ENCODE results near the gene CCDC142.

Gene CCDC142

GRCh38 chr2:74482801-74483674 lies at the start of gene CCDC142, which contains the start of gene TTC31:
CCDC142 (minus strand) TSS chr2:74482998; CDS start chr2:74482837, 161 bp downstream.
TTC31 (plus strand) TSS chr2:74483081; CDS start chr2:74483096, 15 bp downstream.
- DNase-seq, result peak; percentile 91

GRCh38 chr2:74532222-74532621 lies 49.4 kb upstream of the CCDC142 start:
- DNase-seq, result no peak

GRCh38 chr2:74531666-74532065 lies 48.9 kb upstream of the CCDC142 start:
- no peak for DNase-seq

GRCh38 chr2:74530239-74531187 lies 47.7 kb upstream of the CCDC142 start:
- DNase-seq, result peak; percentile 72

- DNase-seq, result peak; percentile 95
These were observed 46.8 kb upstream of the CCDC142 start, which contains the start of the genes AUP1 and HTRA2 for GRCh38 chr2:74529357-74530238. AUP1 (minus strand) TSS chr2:74529706; CDS start chr2:74529629, 77 bp downstream. HTRA2 (plus strand) TSS chr2:74529933; CDS start chr2:74530007, 74 bp downstream.

- no peak for DNase-seq
These were observed 46.0 kb upstream of the CCDC142 start for GRCh38 chr2:74528600-74529356.

GRCh38 chr2:74527741-74528140 lies 44.9 kb upstream of the CCDC142 start:
- no peak for DNase-seq

- DNase-seq, result no peak
These were observed 43.9 kb upstream of the CCDC142 start for GRCh38 chr2:74526649-74527230.

- no peak for DNase-seq
These were observed 43.2 kb upstream of the CCDC142 start, which contains the start of gene DQX1 for GRCh38 chr2:74525717-74526648. DQX1 (minus strand) TSS chr2:74526231; CDS start chr2:74525729, 502 bp downstream.

- no peak for DNase-seq
These were observed 42.3 kb upstream of the CCDC142 start for GRCh38 chr2:74524955-74525716.

- no peak for DNase-seq
These were observed 41.2 kb upstream of the CCDC142 start for GRCh38 chr2:74524005-74524404.

GRCh38 chr2:74522516-74522915 lies 39.7 kb upstream of the CCDC142 start:
- DNase-seq, result no peak

- no peak for DNase-seq
These were observed 33.9 kb upstream of the CCDC142 start for GRCh38 chr2:74516650-74517049.

- peak; percentile 85 for DNase-seq
These were observed 33.3 kb upstream of the CCDC142 start for GRCh38 chr2:74515981-74516633.

GRCh38 chr2:74515271-74515980 lies 32.6 kb upstream of the CCDC142 start:
- no peak for DNase-seq

GRCh38 chr2:74514368-74515270 lies 31.8 kb upstream of the CCDC142 start, which contains the start of gene TLX2:
TLX2 (plus strand) TSS chr2:74514450; CDS start chr2:74514807, 357 bp downstream.
- no peak for DNase-seq
